ENCODE results near the gene CCNDBP1. TPM values are rescaled to one million over a fixed set of nuclear protein-coding genes. Genes with fewer than 3 reads are reported as not detected.

The CCNDBP1 gene
- total RNA-seq, 1 experiment from 2014 or later, result 34.1 TPM

DNA sequence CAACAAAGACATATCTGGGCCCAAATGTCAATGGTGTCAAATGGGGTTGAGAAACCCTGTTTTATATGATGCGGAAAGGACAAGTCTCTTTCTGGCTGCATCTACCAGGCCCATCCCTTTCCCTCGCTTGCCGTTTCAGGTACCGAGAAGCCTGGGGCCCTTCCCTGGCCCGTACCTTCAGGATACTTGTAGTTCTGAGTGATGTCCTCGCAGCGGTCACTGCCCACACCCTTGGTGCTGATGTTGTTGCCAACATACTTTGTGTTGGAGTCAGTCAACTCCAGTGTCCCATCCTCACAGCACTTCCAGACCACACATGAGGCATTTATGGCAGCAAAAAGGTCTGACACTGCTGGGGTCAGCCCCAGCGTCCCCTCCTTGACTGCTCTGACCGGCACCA is 21.8 kb downstream of the CCNDBP1 start:
- no peak for TF ChIP-seq CTCF (conservative IDR thresholded peaks at IDR 0.05)
- peaks cover 14% of the 10 kb centered on the region for H3K27me3 Mint-ChIP-seq (ENCODE audit: low read depth)
- Histone ChIP-seq H3K27ac (ENCODE audit: insufficient read length, low read depth, low read length) (no peak overlapping the region), H2BK12ac (ENCODE audit: insufficient read length, low read depth, low read length) (no peak overlapping the region), H3K56ac (ENCODE audit: insufficient read length, low read depth, low read length) (no peak overlapping the region), H4K8ac (replicated peaks; ENCODE audit: insufficient read length, low read depth, low read length) (no peak overlapping the region), H3K23me2 (ENCODE audit: insufficient read length, low read depth, low read length, poor library complexity, severe bottlenecking) (no peaks in the 10 kb centered on the region), H3T11ph (ENCODE audit: low read length) (no peak overlapping the region), H2BK20ac (ENCODE audit: low read depth, low read length, poor library complexity, severe bottlenecking) (no peak overlapping the region), H3K79me1 (ENCODE audit: insufficient read depth, low read depth, low read length, poor library complexity, severe bottlenecking) (no peaks in the 10 kb centered on the region), H4K20me1 (ENCODE audit: control insufficient read depth, insufficient read depth, insufficient read length) (no peaks in the 10 kb centered on the region), H2BK120ac (ENCODE audit: low read depth, low read length, poor library complexity, severe bottlenecking) (no peak overlapping the region), H3K4me2 (ENCODE audit: insufficient read depth, insufficient read length, low read length) (no peak overlapping the region), H3K9ac (ENCODE audit: extremely low read depth, insufficient read length, low read length) (no peak overlapping the region), H3K14ac (ENCODE audit: insufficient read depth, low read length) (no peak overlapping the region), H3K27me3 (ENCODE audit: insufficient read depth, low read length) (no peaks in the 10 kb centered on the region), H3K4ac (ENCODE audit: low read depth, low read length) (no peak overlapping the region), H2BK5ac (ENCODE audit: insufficient read length, low read length) (no peak overlapping the region), H3K23ac (ENCODE audit: insufficient read length, low read depth, low read length) (no peak overlapping the region), H3K79me2 (ENCODE audit: insufficient read depth, low read length) (no peaks in the 10 kb centered on the region), H2AFZ (ENCODE audit: low read length) (no peak overlapping the region), H2AK5ac (ENCODE audit: insufficient read length, low read length) (no peak overlapping the region), H4K5ac (ENCODE audit: insufficient read length, low read depth, low read length) (no peak overlapping the region), H3K4me1 (ENCODE audit: insufficient read depth, low read length) (no peaks in the 10 kb centered on the region), H4K91ac (ENCODE audit: insufficient read length, low read depth, low read length) (no peak overlapping the region), H3K18ac (ENCODE audit: insufficient read length, low read depth, low read length) (no peak overlapping the region), H2BK15ac (ENCODE audit: low read depth, low read length) (no peak overlapping the region), H3K9me3 (ENCODE audit: control insufficient read depth, low read depth, low read length) (no peaks in the 10 kb centered on the region)
- no CpG with 5 or more reads among the region's 9 CpGs for WGBS (ENCODE audit: extremely low coverage, insufficient read length, low lambda C conversion rate)
- no peaks in the 10 kb centered on the region; a peak in 1 of 7 replicates for H3K36me3 Mint-ChIP-seq (ENCODE audit: insufficient read depth in 1 of 3, low read depth in 3 of 3)
- peaks cover 11 to 12% of the 10 kb centered on the region in 2 experiments for H3K4me1 Mint-ChIP-seq
- no peak for DNase-seq
- no peaks in the 10 kb centered on the region for H3K9me3 Mint-ChIP-seq
- no peak overlapping the region for H3K4me3 Mint-ChIP-seq
- no peak overlapping the region for H3K27ac Mint-ChIP-seq
